Measurements from ENCODE around the gene OR7C2. TPM values are rescaled to one million over a fixed set of nuclear protein-coding genes. Genes with fewer than 3 reads are reported as not detected.

The OR7C2 gene
- total and polyA plus RNA-seq, 7 donors: not detected

DNA sequence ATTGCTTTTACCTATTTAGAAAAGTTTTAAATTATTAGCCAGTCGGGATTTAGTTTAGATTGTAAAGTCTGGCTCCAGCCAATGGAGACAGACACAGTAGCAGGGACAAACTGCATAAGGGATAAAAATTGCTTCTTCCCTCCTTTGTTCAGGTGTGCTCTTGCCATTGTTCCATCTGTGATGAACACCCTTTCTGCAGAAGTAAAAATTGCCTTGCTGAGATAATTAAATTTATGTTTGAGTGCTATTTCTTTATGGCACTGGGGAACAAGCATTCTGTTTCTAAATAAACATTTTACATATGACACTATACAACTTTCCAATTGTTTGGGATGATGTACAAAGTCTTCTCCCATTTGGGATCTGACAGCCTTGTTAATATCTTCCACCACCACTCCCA, 18.0 kb downstream of the OR7C2 start:
- WGBS, 3 donors: 0 to 87% (median 21%) methylated on average over 1 of the region's 1 CpG
- Histone ChIP-seq H3K4me3 (no peak overlapping the region), H3K36me3 (ENCODE audit: insufficient read depth in 1 of 2, low read depth in 1 of 2) (no peaks in the 10 kb centered on the region), H3K9me3 (peaks cover 25% of the 10 kb centered on the region), H3K27me3 (ENCODE audit: insufficient read depth in 3 of 3, low read length in 2 of 3) (no peaks in the 10 kb centered on the region), H3K4me1 (no peaks in the 10 kb centered on the region), H3K27ac (no peak overlapping the region)
- ATAC-seq (no peak), DNase-seq (no peak)
- TF ChIP-seq, protein P1, sequence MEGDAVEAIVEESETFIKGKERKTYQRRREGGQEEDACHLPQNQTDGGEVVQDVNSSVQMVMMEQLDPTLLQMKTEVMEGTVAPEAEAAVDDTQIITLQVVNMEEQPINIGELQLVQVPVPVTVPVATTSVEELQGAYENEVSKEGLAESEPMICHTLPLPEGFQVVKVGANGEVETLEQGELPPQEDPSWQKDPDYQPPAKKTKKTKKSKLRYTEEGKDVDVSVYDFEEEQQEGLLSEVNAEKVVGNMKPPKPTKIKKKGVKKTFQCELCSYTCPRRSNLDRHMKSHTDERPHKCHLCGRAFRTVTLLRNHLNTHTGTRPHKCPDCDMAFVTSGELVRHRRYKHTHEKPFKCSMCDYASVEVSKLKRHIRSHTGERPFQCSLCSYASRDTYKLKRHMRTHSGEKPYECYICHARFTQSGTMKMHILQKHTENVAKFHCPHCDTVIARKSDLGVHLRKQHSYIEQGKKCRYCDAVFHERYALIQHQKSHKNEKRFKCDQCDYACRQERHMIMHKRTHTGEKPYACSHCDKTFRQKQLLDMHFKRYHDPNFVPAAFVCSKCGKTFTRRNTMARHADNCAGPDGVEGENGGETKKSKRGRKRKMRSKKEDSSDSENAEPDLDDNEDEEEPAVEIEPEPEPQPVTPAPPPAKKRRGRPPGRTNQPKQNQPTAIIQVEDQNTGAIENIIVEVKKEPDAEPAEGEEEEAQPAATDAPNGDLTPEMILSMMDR (IDR thresholded peaks at IDR 0.05): no peak
- intact Hi-C loops (cut with DNase I): no loop called here

DNA sequence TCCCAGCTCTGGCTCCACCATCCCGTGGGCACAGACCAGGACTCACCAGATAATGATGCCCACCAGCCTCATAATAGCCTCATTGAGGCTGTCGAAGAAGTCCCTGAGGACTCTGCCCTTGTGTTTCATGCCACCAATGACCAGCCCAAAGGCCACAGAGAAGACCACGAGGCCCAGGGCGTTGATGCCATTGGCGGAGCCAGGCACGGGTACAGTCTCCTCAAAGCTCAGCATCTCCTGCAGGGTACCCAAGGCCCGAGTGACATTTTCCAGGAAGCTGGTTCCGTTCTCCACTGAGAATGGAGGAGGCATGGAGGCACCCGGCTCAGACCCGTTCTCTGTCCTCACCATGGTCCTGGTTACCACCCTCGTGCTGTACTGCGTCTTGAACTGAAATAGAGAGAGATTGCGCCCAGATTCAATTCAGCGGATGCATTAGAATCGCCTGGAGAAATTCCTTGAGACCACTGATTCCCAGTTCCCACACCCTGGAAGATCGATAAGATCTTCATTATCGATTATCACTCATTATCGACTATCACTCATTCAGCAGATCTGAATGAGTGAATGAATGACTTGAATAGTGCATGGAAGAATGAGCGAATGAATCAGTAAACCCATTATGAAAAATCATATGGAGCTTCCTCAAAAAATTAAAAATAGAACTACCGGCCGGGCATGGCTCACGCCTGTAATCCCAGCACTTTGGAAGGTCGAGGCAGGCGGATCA, 20.8 kb downstream of the OR7C2 start:
- ATAC-seq: no peak
- WGBS, 3 donors: 91 to 94% (median 91%) methylated on average over 24 of the region's 24 CpGs
- H3K4me1 ChIP-seq: no peaks in the 10 kb centered on the region
- no peak overlapping the region for H3K4me3 ChIP-seq
- no peaks in the 10 kb centered on the region for H3K27me3 ChIP-seq (ENCODE audit: insufficient read depth in 3 of 3, low read length in 2 of 3)
- no peak for DNase-seq
- TF ChIP-seq, protein P1 (IDR thresholded peaks at IDR 0.05): no peak
- no peaks in the 10 kb centered on the region for H3K36me3 ChIP-seq (ENCODE audit: insufficient read depth in 1 of 2, low read depth in 1 of 2)
- H3K9me3 ChIP-seq: peaks cover 25% of the 10 kb centered on the region
- intact Hi-C loops (cut with DNase I): no loop called here
- no peak overlapping the region for H3K27ac ChIP-seq

DNA sequence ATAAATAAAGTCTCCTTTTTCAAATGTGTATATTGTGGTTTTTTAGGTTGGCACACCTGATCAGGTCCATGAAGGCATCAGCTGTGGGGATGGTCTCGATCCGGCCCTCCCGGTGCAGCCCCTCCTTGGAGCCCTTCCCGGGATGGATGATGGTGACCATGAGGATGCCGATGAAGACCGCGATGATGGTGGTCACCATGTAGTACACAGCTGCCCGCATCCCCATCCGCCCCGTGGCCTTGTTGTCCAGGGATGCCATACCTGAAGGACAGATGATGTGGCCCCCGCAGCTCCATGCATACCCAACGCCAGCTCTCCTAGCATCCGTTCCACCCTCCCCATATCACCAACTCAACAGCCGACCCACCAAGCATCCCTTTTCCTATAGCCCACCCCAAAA, 27.0 kb downstream of the OR7C2 start:
- Histone ChIP-seq H3K36me3 (ENCODE audit: insufficient read depth in 1 of 2, low read depth in 1 of 2) (no peaks in the 10 kb centered on the region), H3K4me3 (no peak overlapping the region), H3K27ac (no peak overlapping the region), H3K9me3 (no peaks in the 10 kb centered on the region), H3K4me1 (no peaks in the 10 kb centered on the region), H3K27me3 (ENCODE audit: insufficient read depth in 3 of 3, low read length in 2 of 3) (no peaks in the 10 kb centered on the region)
- TF ChIP-seq, protein P1 (IDR thresholded peaks at IDR 0.05): no peak
- DNase-seq (no peak), ATAC-seq (no peak)
- WGBS, 3 donors: 92 to 96% (median 94%) methylated on average over 14 of the region's 14 CpGs
- intact Hi-C loops (cut with DNase I): no loop called here

DNA sequence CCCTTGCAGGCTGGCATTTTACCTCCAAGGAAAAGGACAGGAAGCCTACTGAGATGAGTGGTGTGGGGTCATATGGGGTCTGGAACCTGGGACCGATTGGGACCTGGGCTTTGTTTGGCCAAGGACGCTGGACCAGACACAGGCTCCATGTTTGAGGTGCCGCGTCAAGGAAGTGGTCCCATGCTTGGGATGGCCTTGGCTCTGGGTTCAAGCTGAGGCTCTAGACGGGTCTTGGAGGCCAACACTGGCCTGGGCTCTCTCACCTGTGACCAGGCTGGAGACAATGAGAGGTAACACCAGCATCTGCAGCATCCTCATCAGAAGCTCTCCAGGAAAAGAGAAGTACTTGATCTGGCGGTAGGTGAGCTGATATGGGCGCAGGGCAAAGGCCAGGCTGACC, 30.2 kb downstream of the OR7C2 start:
- no peaks in the 10 kb centered on the region for H3K4me1 ChIP-seq
- TF ChIP-seq, protein P1 (IDR thresholded peaks at IDR 0.05): no peak
- intact Hi-C loops (cut with DNase I): no loop called here
- no peak overlapping the region for H3K4me3 ChIP-seq
- ATAC-seq (no peak), DNase-seq (no peak)
- no peak overlapping the region for H3K27ac ChIP-seq
- H3K9me3 ChIP-seq: no peaks in the 10 kb centered on the region
- WGBS, 3 donors: 73 to 82% (median 74%) methylated on average over 7 of the region's 7 CpGs
- peaks cover 0 to 6% (median 0%) of the 10 kb centered on the region in 3 donors for H3K27me3 ChIP-seq (ENCODE audit: insufficient read depth in 3 of 3, low read length in 2 of 3)
- H3K36me3 ChIP-seq (ENCODE audit: insufficient read depth in 1 of 2, low read depth in 1 of 2): no peaks in the 10 kb centered on the region

DNA sequence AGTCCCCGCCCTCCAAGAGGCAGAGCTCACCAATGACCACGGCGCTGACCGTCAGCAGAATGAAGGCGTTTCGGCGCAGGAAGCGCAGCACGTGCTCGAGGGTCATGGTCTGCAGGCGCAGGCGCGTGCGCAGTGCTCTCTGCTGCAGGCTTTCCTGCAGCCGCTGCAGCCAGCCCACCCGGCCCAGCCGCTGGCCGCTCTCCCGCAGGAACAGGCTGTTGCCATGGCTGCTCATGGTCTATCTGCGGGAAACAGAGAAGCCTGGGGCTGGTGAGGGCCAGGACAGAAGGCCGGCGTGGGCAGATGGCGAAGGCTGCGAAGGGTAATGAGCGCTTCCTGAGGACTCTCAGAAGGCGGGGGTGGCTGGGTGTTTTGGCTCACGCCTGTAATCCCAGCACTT, 31.4 kb downstream of the OR7C2 start:
- Histone ChIP-seq H3K4me3 (no peak overlapping the region), H3K9me3 (no peaks in the 10 kb centered on the region), H3K27me3 (ENCODE audit: insufficient read depth in 3 of 3, low read length in 2 of 3) (peaks cover 0 to 13% (median 2%) of the 10 kb centered on the region in 3 donors), H3K36me3 (ENCODE audit: insufficient read depth in 1 of 2, low read depth in 1 of 2) (no peaks in the 10 kb centered on the region), H3K27ac (no peak overlapping the region), H3K4me1 (no peaks in the 10 kb centered on the region)
- DNase-seq (no peak), ATAC-seq (no peak)
- TF ChIP-seq, protein P1 (IDR thresholded peaks at IDR 0.05): no peak
- 79 to 80% (median 80%) methylated on average over 27 of the region's 27 CpGs for WGBS, 3 donors
- intact Hi-C loops (cut with DNase I): no loop called here

Measured in psoas muscle (tissue), 8 donors.